H1 (cell line): Measurements from ENCODE around the gene ZFAND3. TPM values are rescaled to one million over a fixed set of nuclear protein-coding genes. Genes with fewer than 3 reads are reported as not detected.

Experiments
- CTCF ChIA-PET: fragments of 300-600 bp; sonication (Branson Sonifier 250); formaldehyde crosslinking; loops from one replicate; lab custom pipeline; 2021; ENCODE audit not compliant: partially characterized antibody; lab: Charles Lee
- POLR2A ChIA-PET: fragments of 300-600 bp; sonication (Branson Sonifier 250); formaldehyde crosslinking; loops from one replicate; lab custom pipeline; 2021; ENCODE audit warnings: inconsistent platforms; ENCODE audit not compliant: partially characterized antibody; lab: Charles Lee
- DNase-seq, 2 experiments: peaks; one replicate each; pipeline versions ENCODE4 v3.0.0 to v3.0.0-alpha.2; 2010 to 2022; ENCODE audit warnings: low spot score in 2 of 2, low read depth in 1 of 2, mixed read lengths in 1 of 2
- FAIRE-seq: peaks from 2 replicates; lab custom pipeline; 2011; peaks lifted over from hg19 to GRCh38; lab: Jason Lieb, UNC
- H2AFZ ChIP-seq: 2 replicates; pipeline ENCODE4 v1.8.1; 2012; ENCODE audit warnings: low read length, inconsistent platforms
- H2AK5ac ChIP-seq: 2 replicates; pipeline ENCODE4 v1.6.1; 2013; ENCODE audit warnings: low read depth, low read length
- H2BK120ac ChIP-seq: replicated peaks from 2 replicates; pipeline ENCODE3; 2013; ENCODE audit warnings: low read depth, low read length, inconsistent platforms
- H2BK12ac ChIP-seq: 2 replicates; pipeline ENCODE4 v1.6.1; 2013; ENCODE audit warnings: low read depth, low read length
- H2BK15ac ChIP-seq: 2 replicates; pipeline ENCODE4 v1.6.1; 2013; ENCODE audit warnings: low read length
- H2BK20ac ChIP-seq: 2 replicates; pipeline ENCODE4 v1.6.1; 2013; ENCODE audit warnings: low read length
- H2BK5ac ChIP-seq: 2 replicates; pipeline ENCODE4 v1.6.1; 2013; ENCODE audit warnings: low read depth, low read length
- H3K14ac ChIP-seq: 2 replicates; pipeline ENCODE4 v1.6.1; 2013; ENCODE audit warnings: inconsistent platforms; ENCODE audit not compliant: insufficient read length
- H3K18ac ChIP-seq: 2 replicates; pipeline ENCODE4 v1.6.1; 2013; ENCODE audit warnings: low read length; ENCODE audit errors: extremely low read depth
- H3K23ac ChIP-seq: 2 replicates; pipeline ENCODE4 v1.6.1; 2013; ENCODE audit warnings: inconsistent platforms; ENCODE audit not compliant: insufficient read length
- H3K23me2 ChIP-seq: 2 replicates; pipeline ENCODE4 v1.6.1; 2013; ENCODE audit warnings: low read depth, low read length
- H3K27ac ChIP-seq: 2 replicates; pipeline ENCODE4 v1.6.1; 2011; ENCODE audit warnings: low read depth, low read length, inconsistent platforms
- H3K27me3 ChIP-seq, 4 experiments: replicated peaks in 1 of 4; 1 replicate in 1 of 4; 2 replicates in 3 of 4; pipeline versions ENCODE4 v1.6.1 to v1.8.1; 2011 to 2013; ENCODE audit warnings: low read length in 3 of 4, mild to moderate bottlenecking in 3 of 4, inconsistent platforms in 2 of 4, mixed read lengths in 2 of 4, moderate library complexity in 1 of 4; ENCODE audit not compliant: control insufficient read depth in 3 of 4, insufficient read depth in 3 of 4; ENCODE audit errors: extremely low read depth in 1 of 4
- H3K36me3 ChIP-seq, 4 experiments: 2 replicates each; pipeline versions ENCODE4 v1.6.1 to v1.8.1; 2011 to 2013; ENCODE audit warnings: mild to moderate bottlenecking in 4 of 4, low read length in 3 of 4, moderate library complexity in 2 of 4, control low read depth in 1 of 4, inconsistent platforms in 1 of 4; ENCODE audit not compliant: insufficient read depth in 4 of 4, control insufficient read depth in 2 of 4
- H3K4ac ChIP-seq: replicated peaks from 2 replicates; pipeline ENCODE3; 2013; ENCODE audit warnings: low read length, low read depth, mixed read lengths, inconsistent platforms; ENCODE audit not compliant: insufficient read length
- H3K4me1 ChIP-seq, 4 experiments: replicated peaks in 1 of 4; 1 replicate in 1 of 4; 2 replicates in 3 of 4; pipeline versions ENCODE4 v1.6.1 to v1.8.1; 2011 to 2013; ENCODE audit warnings: low read length in 3 of 4, inconsistent platforms in 2 of 4, mixed read lengths in 1 of 4; ENCODE audit not compliant: insufficient read depth in 4 of 4, control insufficient read depth in 3 of 4
- H3K4me2 ChIP-seq, 2 experiments: 2 replicates each; pipeline versions ENCODE4 v1.6.1 to v1.8.1; 2011 to 2013; ENCODE audit warnings: low read depth in 2 of 2, low read length in 2 of 2, control low read depth in 1 of 2, inconsistent platforms in 1 of 2, mild to moderate bottlenecking in 1 of 2; ENCODE audit not compliant: insufficient read depth in 1 of 2
- H3K4me3 ChIP-seq, 4 experiments: fragments of 200-600, 300-600 bp in 1 of 4; sonication (generic), shearing (Covaris generic), sonication (Bioruptor Twin) in 1 of 4; 2 replicates each; pipeline versions ENCODE4 v1.5.1 to v1.8.1; 2011 to 2016; ENCODE audit warnings: low read length in 4 of 4, low read depth in 3 of 4, control low read depth in 2 of 4, inconsistent platforms in 2 of 4, mild to moderate bottlenecking in 2 of 4, mixed read lengths in 1 of 4, moderate library complexity in 1 of 4; ENCODE audit not compliant: insufficient read depth in 2 of 4; ENCODE audit errors: extremely low read depth in 1 of 4
- H3K56ac ChIP-seq: replicated peaks from 2 replicates; pipeline ENCODE3; 2013; ENCODE audit warnings: low read depth, mild to moderate bottlenecking, mixed read lengths, low read length, inconsistent platforms; ENCODE audit not compliant: insufficient read length
- H3K79me1 ChIP-seq: 2 replicates; pipeline ENCODE4 v1.6.1; 2013; ENCODE audit warnings: low read depth, low read length, control low read depth
- H3K79me2 ChIP-seq, 2 experiments: 2 replicates each; pipeline versions ENCODE4 v1.6.1 to v1.8.1; 2012 to 2013; ENCODE audit warnings: low read length in 2 of 2, mild to moderate bottlenecking in 2 of 2, inconsistent platforms in 1 of 2; ENCODE audit not compliant: insufficient read depth in 2 of 2, control insufficient read depth in 1 of 2
- H3K9ac ChIP-seq, 4 experiments: replicated peaks in 1 of 4; 1 replicate in 1 of 4; 2 replicates in 3 of 4; pipeline versions ENCODE4 v1.6.1 to v1.8.1; 2011 to 2013; ENCODE audit warnings: low read depth in 3 of 4, low read length in 3 of 4, control low read depth in 2 of 4, mild to moderate bottlenecking in 2 of 4, moderate library complexity in 2 of 4, inconsistent platforms in 1 of 4; ENCODE audit errors: extremely low read depth in 1 of 4
- H3K9me3 ChIP-seq, 2 experiments: 2 replicates each; pipeline versions ENCODE4 v1.6.1 to v1.8.1; 2012 to 2013; ENCODE audit warnings: mild to moderate bottlenecking in 2 of 2, moderate library complexity in 2 of 2, control low read depth in 1 of 2, inconsistent platforms in 1 of 2, low read depth in 1 of 2, low read length in 1 of 2, mixed read lengths in 1 of 2; ENCODE audit not compliant: insufficient read depth in 2 of 2
- H4K20me1 ChIP-seq, 2 experiments: replicated peaks in 1 of 2; 2 replicates each; pipeline versions ENCODE3 to v1.8.1; 2011 to 2013; ENCODE audit warnings: inconsistent platforms in 2 of 2, low read length in 2 of 2, mild to moderate bottlenecking in 1 of 2; ENCODE audit not compliant: insufficient read depth in 2 of 2, control insufficient read depth in 1 of 2
- H4K5ac ChIP-seq: 2 replicates; pipeline ENCODE4 v1.6.1; 2013; ENCODE audit warnings: low read length, low read depth, mixed read lengths, inconsistent platforms; ENCODE audit not compliant: insufficient read length
- H4K8ac ChIP-seq: 2 replicates; pipeline ENCODE4 v1.8.0; 2013; ENCODE audit warnings: mild to moderate bottlenecking, moderate library complexity, low read length, inconsistent platforms; ENCODE audit not compliant: insufficient read depth; ENCODE audit errors: extremely low read depth
- H4K91ac ChIP-seq: replicated peaks from 2 replicates; pipeline ENCODE3; 2013; ENCODE audit warnings: low read length, mixed read lengths, inconsistent platforms; ENCODE audit not compliant: insufficient read length
- BACH1 ChIP-seq: IDR thresholded peaks from 2 replicates; pipeline ENCODE4 v1.6.1; 2012; ENCODE audit warnings: low read length, improper control_type of control experiment
- CHD2 ChIP-seq: IDR thresholded peaks from 2 replicates; pipeline ENCODE4 v1.6.1; 2012; ENCODE audit warnings: low read length, improper control_type of control experiment
- GTF2F1 ChIP-seq: IDR thresholded peaks from 2 replicates; pipeline ENCODE4 v1.6.1; 2012; ENCODE audit warnings: low read depth, low read length, improper control_type of control experiment, borderline replicate concordance
- HDAC2 ChIP-seq, 2 experiments: fragments of 300-600 bp in 1 of 2; sonication (generic) in 1 of 2; IDR thresholded peaks; 2 replicates each; pipeline ENCODE4 v1.6.1; 2011 to 2012; ENCODE audit warnings: low read depth in 2 of 2, low read length in 2 of 2, mild to moderate bottlenecking in 2 of 2, moderate library complexity in 2 of 2, borderline replicate concordance in 1 of 2, inconsistent platforms in 1 of 2
- MAFK ChIP-seq: IDR thresholded peaks from 2 replicates; pipeline ENCODE4 v1.6.1; 2012; ENCODE audit warnings: low read depth, mild to moderate bottlenecking, improper control_type of control experiment, low read length
- POU5F1 ChIP-seq: IDR thresholded peaks from 2 replicates; pipeline ENCODE4 v1.6.1; 2011; ENCODE audit warnings: low read depth, mild to moderate bottlenecking, low read length, moderate library complexity
- RFX5 ChIP-seq: IDR thresholded peaks from 2 replicates; pipeline ENCODE4 v1.6.1; 2011; ENCODE audit warnings: low read depth, low read length, improper control_type of control experiment, borderline replicate concordance
- RXRA ChIP-seq: IDR thresholded peaks from 2 replicates; pipeline ENCODE4 v1.6.1; 2011; ENCODE audit warnings: low read depth, mild to moderate bottlenecking, low read length, moderate library complexity; ENCODE audit not compliant: insufficient read depth
- SUZ12 ChIP-seq: fragments of 200-600 bp; sonication (generic); IDR thresholded peaks from 2 replicates; pipeline ENCODE4 v1.6.1; 2012; ENCODE audit warnings: mild to moderate bottlenecking, inconsistent platforms, low read length, moderate library complexity, mixed read lengths
- WGBS, 2 experiments: shearing (Covaris generic) in 1 of 2; methylation state at CpG; one replicate each; pipeline versions ENCODE4 v1.1.6 to v1.1.7; 2013 to 2015; ENCODE audit warnings: low lambda C conversion rate in 2 of 2, mixed read lengths in 2 of 2, inconsistent platforms in 1 of 2, low coverage in 1 of 2, missing lambda C conversion rate in 1 of 2; ENCODE audit not compliant: insufficient replicate concordance in 2 of 2, insufficient coverage in 1 of 2, insufficient read length in 1 of 2; ENCODE audit errors: extremely low coverage in 1 of 2, missing lambda C conversion rate in 1 of 2; 5-methylcytosine and 5-hydroxymethylcytosine counted together
- polyA plus RNA-seq, 7 experiments: library from polyadenylated mRNA; depleted of rRNA in 3 of 7; stranded (reverse) in 5 of 7; unstranded in 2 of 7; fragments of >200 nt in 5 of 7; fragments of 200-250 nt in 2 of 7; gene quantifications; 1 replicate in 5 of 7; 2 replicates in 1 of 7; 4 replicates in 1 of 7; pipeline versions ENCODE4 v1.2.1 to v1.2.3, GENCODE V29; 2011 to 2013; ENCODE audit warnings: missing spikeins in 2 of 7, mixed read lengths in 2 of 7
- total RNA-seq: library from RNA; stranded (reverse); fragmentation: NEBNext Ultra II Directional; extraction: Animal tissue kit (Norgen Biotek cat#: 25700); gene quantifications from 2 replicates; pipeline ENCODE4 v1.2.1, GENCODE V29; 2021

Gene ZFAND3
- total and polyA plus RNA-seq, 2 of the 8 experiments (the other 6 are each of a cell fraction or from before 2014, with no cell fraction given) = 13.0 to 51.3 TPM

- no peak overlapping the region for H2AFZ ChIP-seq
- H2BK120ac ChIP-seq = no peak overlapping the region
- H3K36me3 ChIP-seq = peaks cover 0 to 4% (median 0%) of the 10 kb centered on the region in 4 experiments; a peak in 1 of 8 replicates
- no peak overlapping the region for H2BK20ac ChIP-seq
- no peak overlapping the region for H2BK5ac ChIP-seq
- H3K18ac ChIP-seq = no peak overlapping the region
- H3K14ac ChIP-seq = no peak overlapping the region
- no peak overlapping the region for H3K4me2 ChIP-seq
- H2AK5ac ChIP-seq = no peak overlapping the region
- no peak overlapping the region for H3K56ac ChIP-seq
- no peak overlapping the region for H2BK12ac ChIP-seq
- peaks cover 0 to 3% of the 10 kb centered on the region in 2 experiments; a peak in 1 of 4 replicates for H3K9me3 ChIP-seq
- DNase-seq (no peak), FAIRE-seq (no peak)
- ChIA-PET POLR2A (interaction anchor here (0.9 to 1.5 kb wide), 3 partner anchors 17 to 560 kb away, joined by 3 to 5 read pairs (median 4); no protein-coding TSS in a partner anchor), CTCF (interaction anchor here (0.6 to 1.4 kb wide), 3 partner anchors 8 to 111 kb away, joined by 3 read pairs; no protein-coding TSS in a partner anchor)
- H4K5ac ChIP-seq = no peak overlapping the region
- no peak overlapping the region for H3K4ac ChIP-seq
- WGBS, 2 experiments = 80% methylated on average over 6 of the region's 6 CpGs; no CpG with 5 or more reads in 1 of the 2 experiments
- TF ChIP-seq GTF2F1 = no peak
- no peak for TF ChIP-seq POU5F1
- TF ChIP-seq HDAC2 (IDR thresholded peaks at IDR 0.05; ENCODE audit: borderline replicate concordance in 1 of 2, low read depth in 2 of 2, low read length in 2 of 2) = no peak
- TF ChIP-seq RFX5 = no peak
- no peak for TF ChIP-seq SUZ12
- no peak for TF ChIP-seq BACH1
- no peak for TF ChIP-seq CHD2
- TF ChIP-seq MAFK = no peak
- no peak for TF ChIP-seq RXRA
- no peaks in the 10 kb centered on the region for H3K79me2 ChIP-seq
- H4K91ac ChIP-seq = no peak overlapping the region
- no peaks in the 10 kb centered on the region for H3K79me1 ChIP-seq
- no peak overlapping the region for H3K9ac ChIP-seq
- H3K4me3 ChIP-seq = no peak overlapping the region
- no peak overlapping the region for H2BK15ac ChIP-seq
- no peaks in the 10 kb centered on the region for H3K27me3 ChIP-seq
- H3K23ac ChIP-seq = no peak overlapping the region
- H4K8ac ChIP-seq = no peak overlapping the region
- H3K27ac ChIP-seq = no peak overlapping the region
- H3K23me2 ChIP-seq = no peaks in the 10 kb centered on the region
- no peaks in the 10 kb centered on the region for H4K20me1 ChIP-seq
- peaks cover 0 to 4% (median 3%) of the 10 kb centered on the region in 4 experiments; a peak in 3 of 7 replicates for H3K4me1 ChIP-seq
These were observed 300.0 kb downstream of the ZFAND3 start for GRCh38 chr6:38119516-38119915.
